Esophagus muscularis mucosa (tissue), 2 donors: ENCODE data around the gene PTPRCAP.

Experiments
- EP300 ChIP-seq: sonication (generic); formaldehyde crosslinking; IDR thresholded peaks from one replicate; pipeline ENCODE4 v1.6.1; 2017; ENCODE audit warnings: antibody characterized with exemption
- POLR2A ChIP-seq: fragments of 450-650 bp; IDR thresholded peaks from one replicate; pipeline ENCODE4 v1.6.1; 2017; ENCODE audit warnings: antibody characterized with exemption, moderate library complexity, mild to moderate bottlenecking, low read depth

DNA sequence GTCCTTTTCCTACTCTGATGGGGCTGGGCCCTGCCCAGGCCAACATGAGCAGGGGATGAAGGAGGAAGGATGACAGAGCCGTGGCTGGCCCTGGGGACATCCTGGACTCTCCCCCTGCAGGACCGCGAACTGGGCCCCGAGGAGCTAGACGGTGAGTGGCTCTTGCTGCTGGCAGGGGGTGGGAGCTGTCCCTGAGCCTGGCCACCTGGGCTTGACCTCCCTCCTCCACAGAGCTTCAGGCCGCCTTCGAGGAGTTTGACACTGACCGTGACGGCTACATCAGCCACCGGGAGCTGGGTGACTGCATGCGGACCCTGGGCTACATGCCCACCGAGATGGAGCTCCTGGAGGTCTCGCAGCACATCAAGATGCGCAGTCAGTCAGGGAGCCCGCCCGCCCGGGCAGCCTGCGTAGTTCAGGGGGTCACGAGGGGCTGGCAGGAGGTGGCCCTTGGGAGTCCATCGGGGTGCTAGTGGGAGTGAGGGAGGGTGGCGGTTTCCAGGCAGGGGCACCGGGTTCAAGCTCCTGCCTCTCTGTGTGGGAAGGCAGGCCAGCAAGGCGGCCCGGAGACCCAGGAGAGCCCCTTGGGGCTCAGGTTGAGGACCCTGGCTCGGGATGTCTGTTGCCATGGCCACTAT lies 18.7 kb upstream of the PTPRCAP start:
- TF ChIP-seq POLR2A: no peak
- no peak for TF ChIP-seq EP300
